Measurements from ENCODE around the gene SEMA3C. TPM values are rescaled to one million over a fixed set of nuclear protein-coding genes. Genes with fewer than 3 reads are reported as not detected.

SEMA3C gene
- polyA plus RNA-seq, 4 donors: 24.3 to 248 (median 51.3) TPM

GRCh38 chr7:80890426-80891258 lies 28.2 kb downstream of the SEMA3C start:
- DNase-seq (ENCODE audit: low read depth in 4 of 4, low spot score in 3 of 4): no peak

- no peak for DNase-seq (ENCODE audit: low read depth in 4 of 4, low spot score in 3 of 4)
Observed at GRCh38 chr7:80889525-80889924, 29.3 kb downstream of the SEMA3C start.

GRCh38 chr7:80885757-80886156 lies 33.1 kb downstream of the SEMA3C start:
- no peak for DNase-seq (ENCODE audit: low read depth in 4 of 4, low spot score in 3 of 4)

- DNase-seq (ENCODE audit: low read depth in 4 of 4, low spot score in 3 of 4): no peak
Observed at GRCh38 chr7:80884511-80885195, 34.2 kb downstream of the SEMA3C start.

- DNase-seq (ENCODE audit: low read depth in 4 of 4, low spot score in 3 of 4): no peak
Observed at GRCh38 chr7:80883154-80884025, 35.5 kb downstream of the SEMA3C start.

GRCh38 chr7:80882213-80882801 lies 36.5 kb downstream of the SEMA3C start:
- no peak for DNase-seq (ENCODE audit: low read depth in 4 of 4, low spot score in 3 of 4)

GRCh38 chr7:80881351-80881900 lies 37.4 kb downstream of the SEMA3C start:
- no peak for DNase-seq (ENCODE audit: low read depth in 4 of 4, low spot score in 3 of 4)

GRCh38 chr7:80879849-80880248 lies 39.0 kb downstream of the SEMA3C start:
- DNase-seq (ENCODE audit: low read depth in 4 of 4, low spot score in 3 of 4): no peak

GRCh38 chr7:80876894-80877414 lies 41.9 kb downstream of the SEMA3C start:
- DNase-seq (ENCODE audit: low read depth in 4 of 4, low spot score in 3 of 4): no peak

GRCh38 chr7:80875537-80876120 lies 43.2 kb downstream of the SEMA3C start:
- DNase-seq (ENCODE audit: low read depth in 4 of 4, low spot score in 3 of 4): no peak

GRCh38 chr7:80873140-80873539 lies 45.7 kb downstream of the SEMA3C start:
- DNase-seq (ENCODE audit: low read depth in 4 of 4, low spot score in 3 of 4): no peak

GRCh38 chr7:80871228-80871627 lies 47.6 kb downstream of the SEMA3C start:
- no peak for DNase-seq (ENCODE audit: low read depth in 4 of 4, low spot score in 3 of 4)

- no peak for DNase-seq (ENCODE audit: low read depth in 4 of 4, low spot score in 3 of 4)
Observed at GRCh38 chr7:80870813-80871212, 48.0 kb downstream of the SEMA3C start.

GRCh38 chr7:80869821-80870751 lies 48.8 kb downstream of the SEMA3C start:
- no peak for DNase-seq (ENCODE audit: low read depth in 4 of 4, low spot score in 3 of 4)

- no peak for DNase-seq (ENCODE audit: low read depth in 4 of 4, low spot score in 3 of 4)
Observed at GRCh38 chr7:80869106-80869784, 49.6 kb downstream of the SEMA3C start.

- no peak for DNase-seq (ENCODE audit: low read depth in 4 of 4, low spot score in 3 of 4)
Observed at GRCh38 chr7:80868566-80868965, 50.3 kb downstream of the SEMA3C start.

- DNase-seq (ENCODE audit: low read depth in 4 of 4, low spot score in 3 of 4): no peak
Observed at GRCh38 chr7:80860554-80860953, 58.3 kb downstream of the SEMA3C start.
